Left colon (tissue), 2 donors: ENCODE data around the gene CD99L2. TPM values are rescaled to one million over a fixed set of nuclear protein-coding genes. Genes with fewer than 3 reads are reported as not detected.
"Not testable (repeated sequence)": the region's sequence is repeated elsewhere in the genome, so short reads cannot be mapped to it uniquely, and the experiment has no call there.

Source experiments
- ATAC-seq: fragments of 200-7000 bp; cut with Tn5 transposase; one replicate; pipeline ENCODE4 v1.9.1; 2020; ENCODE audit warnings: mild to moderate bottlenecking, moderate library complexity
- DNase-seq, 2 donors: peaks; one replicate each; pipeline ENCODE4 v3.0.0-alpha.2; 2020
- intact Hi-C, 2 donors: fragments of 100-400 bp; cut with DNase I in 1 of 2; cut with micrococcal nuclease in 1 of 2; formaldehyde crosslinking; loops; one replicate each; pipeline versions ENCODE4 v1.11.2 to v1.14.0; 2022; cut with DNase I, micrococcal nuclease
- total RNA-seq, 2 donors: library from RNA; stranded (reverse); fragmentation: NEBNext Ultra II Directional; extraction: Animal tissue kit (Norgen Biotek cat#: 25700); gene quantifications; one replicate each; pipeline ENCODE4 v1.2.1, GENCODE V29; 2021
- donor health status: DM: no; HTN: no; CAD: no.
- donor health status: DM: yes; HTN: yes; CAD: no.

Gene CD99L2
- total RNA-seq, 2 donors from 2014 or later = 11.3 to 16.9 TPM

GRCh38 chrX:150899191-150899757 lies 806 bp upstream of the CD99L2 start:
- peak; percentile 44 to 59 for DNase-seq
- intact Hi-C loops = no loop called here
- peak; percentile 55 for ATAC-seq

GRCh38 chrX:150897421-150898320 lies 797 bp downstream of the CD99L2 start:
- DNase-seq = peak; percentile 35 to 62
- intact Hi-C loops = no loop called here
- ATAC-seq = no peak

GRCh38 chrX:150896632-150897031 lies 1.8 kb downstream of the CD99L2 start:
- intact Hi-C loops = no loop called here
- ATAC-seq (no peak), DNase-seq (no peak)

GRCh38 chrX:150893936-150894335 lies 4.5 kb downstream of the CD99L2 start:
- intact Hi-C loops = no loop called here
- no peak for DNase-seq
- no peak for ATAC-seq

- no peak for DNase-seq
- intact Hi-C loops = no loop called here
- no peak for ATAC-seq
Measured at GRCh38 chrX:150889131-150889530, 9.3 kb downstream of the CD99L2 start.

GRCh38 chrX:150887906-150888465 lies 10.5 kb downstream of the CD99L2 start:
- intact Hi-C loops = no loop called here
- ATAC-seq = no peak

GRCh38 chrX:150887268-150887667 lies 11.2 kb downstream of the CD99L2 start:
- intact Hi-C loops, DNase-seq, ATAC-seq: not testable (repeated sequence)

More at GRCh38 chrX:150887906-150888465, 10.5 kb downstream of the CD99L2 start:
- no peak for DNase-seq

- ATAC-seq (no peak), DNase-seq (no peak)
- intact Hi-C loops = no loop called here
Measured at GRCh38 chrX:150886381-150886780, 12.1 kb downstream of the CD99L2 start.

- DNase-seq = no peak
- intact Hi-C loops = no loop called here
- ATAC-seq = no peak
Measured at GRCh38 chrX:150880808-150881165, 17.7 kb downstream of the CD99L2 start.

GRCh38 chrX:150879855-150880807 lies 18.3 kb downstream of the CD99L2 start:
- ATAC-seq = no peak
- intact Hi-C loops = no loop called here
- DNase-seq = no peak

- intact Hi-C loops, DNase-seq: not testable (repeated sequence)
Measured at GRCh38 chrX:150875621-150876020, 22.8 kb downstream of the CD99L2 start.

GRCh38 chrX:150874448-150874847 lies 24.0 kb downstream of the CD99L2 start:
- ATAC-seq = no peak
- DNase-seq = no peak
- intact Hi-C loops = no loop called here

More at GRCh38 chrX:150875621-150876020, 22.8 kb downstream of the CD99L2 start:
- ATAC-seq = not testable (repeated sequence)

GRCh38 chrX:150873616-150874015 lies 24.9 kb downstream of the CD99L2 start:
- intact Hi-C loops = no loop called here
- no peak for ATAC-seq
- DNase-seq = no peak

- no peak for ATAC-seq
- intact Hi-C loops = no loop called here
- no peak for DNase-seq
Measured at GRCh38 chrX:150872773-150873336, 25.6 kb downstream of the CD99L2 start.

GRCh38 chrX:150871341-150871811 lies 27.1 kb downstream of the CD99L2 start:
- ATAC-seq (no peak), DNase-seq (no peak)
- intact Hi-C loops = no loop called here

GRCh38 chrX:150870487-150871340 lies 27.8 kb downstream of the CD99L2 start:
- ATAC-seq (no peak), DNase-seq (no peak)
- intact Hi-C loops = no loop called here

GRCh38 chrX:150870029-150870428 lies 28.4 kb downstream of the CD99L2 start:
- ATAC-seq (no peak), DNase-seq (no peak)
- intact Hi-C loops = no loop called here

GRCh38 chrX:150869450-150869849 lies 29.0 kb downstream of the CD99L2 start:
- intact Hi-C loops = no loop called here
- ATAC-seq (peak; percentile 96), DNase-seq (peak in 1 of 2 donors; percentile 28)
